Right lobe of liver (tissue), 6 donors: ENCODE results near the gene GLRA1. TPM values are rescaled to one million over a fixed set of nuclear protein-coding genes. Genes with fewer than 3 reads are reported as not detected.

ENCODE experiments used
- ATAC-seq, 4 donors: fragments of 200-7000 bp; cut with Tn5 transposase; one replicate each; pipeline ENCODE4 v1.9.1; 2020; ENCODE audit warnings: mild to moderate bottlenecking in 4 of 4, moderate library complexity in 4 of 4
- DNase-seq, 3 donors: peaks; one replicate each; pipeline ENCODE4 v3.0.0-alpha.2; 2020
- H3K27ac ChIP-seq, 3 donors: fragments of 200-600 bp; one replicate each; pipeline ENCODE4 v1.8.0; 2022
- H3K27me3 ChIP-seq, 2 donors: fragments of 200-600 bp; one replicate each; pipeline ENCODE4 v1.8.0; 2022
- H3K36me3 ChIP-seq, 4 donors: fragments of 200-600 bp; sonication (generic) in 1 of 4; one replicate each; pipeline versions ENCODE4 v1.5.1 to v1.8.0; 2017 to 2022; ENCODE audit warnings: control low read depth in 1 of 4
- H3K4me1 ChIP-seq, 4 donors: fragments of 200-600 bp; sonication (generic) in 1 of 4; one replicate each; pipeline versions ENCODE4 v1.5.1 to v1.8.0; 2017 to 2022; ENCODE audit warnings: control low read depth in 1 of 4
- H3K4me3 ChIP-seq, 3 donors: fragments of 200-600 bp; one replicate each; pipeline ENCODE4 v1.8.0; 2022
- H3K9me3 ChIP-seq, 4 donors: fragments of 200-600 bp; sonication (generic) in 1 of 4; one replicate each; pipeline versions ENCODE4 v1.5.1 to v1.8.0; 2017 to 2022; ENCODE audit warnings: control low read depth in 1 of 4
- POLR2A ChIP-seq: fragments of 450-650 bp; IDR thresholded peaks from one replicate; pipeline ENCODE4 v1.6.1; 2017; ENCODE audit warnings: antibody characterized with exemption, mild to moderate bottlenecking
- WGBS: methylation state at CpG from one replicate; pipeline ENCODE4 v1.1.6; 2018; ENCODE audit warnings: low coverage, low lambda C conversion rate; ENCODE audit not compliant: insufficient coverage; ENCODE audit errors: missing lambda C conversion rate; 5-methylcytosine and 5-hydroxymethylcytosine counted together
- intact Hi-C, 2 donors: fragments of 100-400 bp; cut with DNase I; formaldehyde crosslinking; loops; one replicate each; pipeline versions ENCODE4 v1.11.2 to v1.14.1; 2022
- total RNA-seq, 6 experiments: library from RNA; depleted of rRNA in 2 of 6; stranded (reverse); fragments of >200 nt in 2 of 6; fragmentation: NEBNext Ultra II Directional in 3 of 6; extraction: Animal tissue kit (Norgen Biotek cat#: 25700) in 3 of 6; gene quantifications; one replicate each; pipeline versions ENCODE4 v1.1.0 to v1.2.4, GENCODE V29; 2016 to 2023
- TF ChIP-seq, protein P1 (sequence below), 4 donors: fragments of 200-600 bp in 3 of 4; fragments of 450-650 bp in 1 of 4; IDR thresholded peaks; one replicate each; pipeline versions ENCODE4 v1.5.1 to v1.8.0; 2016 to 2022; ENCODE audit warnings: antibody characterized with exemption in 4 of 4, mild to moderate bottlenecking in 2 of 4
- donor health status: DM: no; HTN: yes; CAD: no.
- donor health status: DM: no; HTN: no; CAD: no.
- donor health status: DM: no; HTN: no; CAD: no.
- donor health status: DM: no; HTN: yes; CAD: no.
- donor health status: DM: no; HTN: yes; CAD: no.

Gene GLRA1
- total RNA-seq, 6 experiments from 2014 or later = not detected

DNA sequence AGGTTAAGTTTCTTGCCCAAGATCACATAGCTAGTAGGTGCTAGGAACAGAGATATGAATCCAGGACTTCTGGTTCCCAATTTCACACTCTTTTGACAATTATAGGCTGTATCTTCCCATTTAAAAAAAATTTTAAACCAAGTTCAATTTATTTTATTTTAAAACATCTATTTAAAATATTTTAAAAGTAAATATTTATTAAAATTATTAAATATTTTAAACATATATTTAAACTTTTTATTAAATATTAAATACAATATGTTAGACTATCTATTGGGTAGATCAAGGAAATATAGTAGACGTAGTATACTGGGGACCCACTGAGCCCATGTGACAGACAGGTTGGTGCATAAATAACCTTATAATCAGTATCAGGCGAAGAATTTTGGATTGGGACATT lies 54.8 kb downstream of the GLRA1 start:
- Histone ChIP-seq H3K36me3 (no peaks in the 10 kb centered on the region), H3K4me3 (no peak overlapping the region), H3K9me3 (no peaks in the 10 kb centered on the region), H3K4me1 (no peaks in the 10 kb centered on the region), H3K27me3 (no peaks in the 10 kb centered on the region), H3K27ac (no peak overlapping the region)
- no peak for ATAC-seq
- intact Hi-C loops = no loop called here
- DNase-seq = no peak
- 68% methylated on average over 2 of the region's 2 CpGs for WGBS
- TF ChIP-seq, protein P1, sequence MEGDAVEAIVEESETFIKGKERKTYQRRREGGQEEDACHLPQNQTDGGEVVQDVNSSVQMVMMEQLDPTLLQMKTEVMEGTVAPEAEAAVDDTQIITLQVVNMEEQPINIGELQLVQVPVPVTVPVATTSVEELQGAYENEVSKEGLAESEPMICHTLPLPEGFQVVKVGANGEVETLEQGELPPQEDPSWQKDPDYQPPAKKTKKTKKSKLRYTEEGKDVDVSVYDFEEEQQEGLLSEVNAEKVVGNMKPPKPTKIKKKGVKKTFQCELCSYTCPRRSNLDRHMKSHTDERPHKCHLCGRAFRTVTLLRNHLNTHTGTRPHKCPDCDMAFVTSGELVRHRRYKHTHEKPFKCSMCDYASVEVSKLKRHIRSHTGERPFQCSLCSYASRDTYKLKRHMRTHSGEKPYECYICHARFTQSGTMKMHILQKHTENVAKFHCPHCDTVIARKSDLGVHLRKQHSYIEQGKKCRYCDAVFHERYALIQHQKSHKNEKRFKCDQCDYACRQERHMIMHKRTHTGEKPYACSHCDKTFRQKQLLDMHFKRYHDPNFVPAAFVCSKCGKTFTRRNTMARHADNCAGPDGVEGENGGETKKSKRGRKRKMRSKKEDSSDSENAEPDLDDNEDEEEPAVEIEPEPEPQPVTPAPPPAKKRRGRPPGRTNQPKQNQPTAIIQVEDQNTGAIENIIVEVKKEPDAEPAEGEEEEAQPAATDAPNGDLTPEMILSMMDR (IDR thresholded peaks at IDR 0.05) = no peak
- TF ChIP-seq POLR2A = no peak

DNA sequence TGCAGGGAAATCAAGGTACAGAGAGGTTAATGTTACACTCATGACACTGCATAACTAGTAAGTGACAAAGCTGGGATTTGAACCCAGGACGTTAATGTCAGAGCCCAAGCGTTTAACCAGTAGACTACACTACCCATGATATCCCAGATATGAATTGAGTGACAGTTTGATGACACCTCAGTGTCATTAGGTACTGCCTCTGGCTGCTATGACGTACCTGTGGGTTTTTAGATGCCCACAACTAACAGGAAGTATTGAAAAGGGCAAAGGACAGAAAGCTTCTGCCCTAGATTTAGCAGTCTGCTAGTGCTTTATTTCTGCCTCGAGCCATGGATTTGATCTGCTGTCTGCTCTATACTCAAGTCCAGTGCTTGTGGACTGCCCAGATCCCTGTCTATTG lies 56.2 kb downstream of the GLRA1 start:
- intact Hi-C loops = no loop called here
- H3K27me3 ChIP-seq = no peaks in the 10 kb centered on the region
- TF ChIP-seq, protein P1 (IDR thresholded peaks at IDR 0.05) = no peak
- no peak for TF ChIP-seq POLR2A
- ATAC-seq = no peak
- H3K4me3 ChIP-seq = no peak overlapping the region
- no peak for DNase-seq
- H3K27ac ChIP-seq = no peak overlapping the region
- no peaks in the 10 kb centered on the region for H3K9me3 ChIP-seq
- H3K36me3 ChIP-seq = no peaks in the 10 kb centered on the region
- WGBS = 49% methylated on average over 3 of the region's 4 CpGs
- H3K4me1 ChIP-seq = no peaks in the 10 kb centered on the region

DNA sequence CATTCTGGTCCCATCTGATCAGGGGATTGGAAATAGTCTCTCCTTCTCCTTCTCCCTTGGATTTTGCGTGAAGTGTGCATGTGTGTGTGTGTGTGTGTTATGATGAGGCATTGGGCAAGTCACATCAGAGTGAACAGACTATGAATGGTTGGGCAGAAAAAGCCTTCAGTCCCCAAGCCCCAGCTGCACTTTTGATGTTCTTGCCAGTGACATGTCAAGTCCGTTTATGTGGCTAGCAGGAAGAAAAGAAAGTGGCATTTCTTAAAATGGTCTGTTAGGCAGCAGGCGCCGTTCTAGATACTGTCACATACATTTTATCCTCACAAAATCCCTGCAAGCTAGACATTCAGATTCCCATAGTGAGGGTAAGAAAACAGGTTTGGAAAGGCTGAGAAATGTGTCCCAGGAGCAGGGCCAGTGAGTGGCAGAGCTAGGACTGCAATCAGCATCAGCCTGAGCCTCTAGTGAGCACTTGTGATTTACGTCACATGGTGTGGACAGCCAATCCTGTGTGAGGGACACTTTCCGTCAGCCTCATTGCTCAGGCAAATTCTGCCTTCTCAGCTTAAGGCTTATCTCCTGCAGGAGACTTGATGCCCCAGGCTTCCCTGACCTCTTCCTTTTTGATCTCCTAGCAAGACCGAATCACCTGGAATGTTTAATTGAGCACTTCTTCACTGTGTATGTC lies 60.4 kb downstream of the GLRA1 start:
- ATAC-seq = no peak
- no peaks in the 10 kb centered on the region for H3K9me3 ChIP-seq
- WGBS = 68% methylated on average over 7 of the region's 7 CpGs

DNA sequence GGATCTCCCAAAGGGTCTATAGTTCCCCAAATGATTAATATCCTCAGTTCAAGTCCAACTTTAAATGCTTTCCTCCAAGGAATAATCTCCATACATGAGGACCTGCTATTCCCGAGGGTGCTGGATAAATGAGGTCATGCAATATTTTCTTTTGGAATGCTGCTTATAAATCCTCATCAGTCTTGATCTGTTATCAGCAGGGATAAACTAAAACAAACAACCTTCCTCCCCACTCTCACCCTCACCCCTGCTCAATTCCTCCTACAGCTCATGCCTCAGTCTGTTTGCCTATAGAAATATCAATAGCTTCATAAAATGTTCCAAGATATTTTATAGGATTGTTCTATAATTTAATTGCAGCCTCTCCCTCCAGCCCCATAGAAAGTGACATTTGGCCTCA lies 61.1 kb downstream of the GLRA1 start:
- TF ChIP-seq, protein P1 (IDR thresholded peaks at IDR 0.05) = no peak
- TF ChIP-seq POLR2A = no peak
- Histone ChIP-seq H3K36me3 (no peaks in the 10 kb centered on the region), H3K4me3 (no peak overlapping the region), H3K27ac (no peak overlapping the region), H3K27me3 (no peaks in the 10 kb centered on the region), H3K9me3 (no peaks in the 10 kb centered on the region), H3K4me1 (no peaks in the 10 kb centered on the region)
- intact Hi-C loops = no loop called here
- DNase-seq (no peak), ATAC-seq (no peak)
- WGBS = 67% methylated on average over 1 of the region's 1 CpG

More for the DNA sequence above, 60.4 kb downstream of the GLRA1 start:
- Histone ChIP-seq H3K4me3 (no peak overlapping the region), H3K27me3 (no peaks in the 10 kb centered on the region), H3K36me3 (no peaks in the 10 kb centered on the region), H3K27ac (no peak overlapping the region), H3K4me1 (no peaks in the 10 kb centered on the region)
- TF ChIP-seq, protein P1 (IDR thresholded peaks at IDR 0.05) = no peak
- TF ChIP-seq POLR2A = no peak
- intact Hi-C loops = no loop called here
- DNase-seq = no peak
